GM18873 (cell line): ENCODE measurements around the gene EPSTI1.
"Not testable (repeated sequence)": the region's sequence is repeated elsewhere in the genome, so short reads cannot be mapped to it uniquely, and the experiment has no call there.

Experiments
- ATAC-seq: cut with Tn5 transposase; IDR thresholded peaks from one replicate; pipeline ENCODE4 v1.9.1; 2021; ENCODE audit warnings: mild to moderate bottlenecking, moderate library complexity, moderate number of reproducible peaks; ENCODE audit not compliant: unreplicated experiment, low FRiP score

EPSTI1 gene

GRCh38 chr13:43006893-43007631 lies 15.0 kb upstream of the EPSTI1 start:
- no peak for ATAC-seq

DNA sequence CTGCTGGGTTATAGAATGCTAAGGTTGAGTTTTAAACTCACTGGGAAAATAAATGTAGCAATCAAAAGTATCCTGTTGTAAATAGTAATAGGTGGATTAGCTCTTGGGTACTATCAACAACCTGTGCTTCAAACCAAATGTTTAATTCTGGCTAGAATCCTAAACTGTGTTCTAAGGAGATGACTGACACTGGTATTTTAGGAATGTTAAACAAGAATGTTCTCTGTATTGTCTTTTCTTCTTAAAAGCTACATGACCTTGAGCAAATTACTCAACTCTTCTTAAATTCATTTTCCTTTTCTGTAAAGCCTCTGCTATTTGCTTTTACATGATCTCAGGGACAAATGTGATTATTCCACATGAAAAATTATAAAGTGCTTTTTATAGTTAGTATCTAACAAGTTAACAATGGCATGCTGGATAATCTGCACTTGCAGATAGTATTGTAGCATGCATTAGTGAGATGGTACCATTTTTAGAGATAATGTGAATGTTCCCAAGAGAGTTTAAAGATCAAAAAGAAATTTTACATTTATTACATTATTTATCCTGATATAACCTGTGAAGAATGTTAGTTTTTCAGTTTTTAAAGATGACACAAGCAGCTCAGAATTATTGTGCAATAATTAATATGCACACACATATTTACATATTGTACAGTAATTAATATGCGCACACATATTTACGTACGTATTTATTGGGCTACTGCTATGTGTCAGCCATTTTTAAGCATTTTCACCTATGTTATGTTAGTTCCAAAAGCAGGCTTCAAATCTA lies 13.6 kb upstream of the EPSTI1 start:
- ATAC-seq: no peak

GRCh38 chr13:43003729-43004128 lies 11.7 kb upstream of the EPSTI1 start:
- no peak for ATAC-seq

GRCh38 chr13:43003010-43003409 lies 11.0 kb upstream of the EPSTI1 start:
- no peak for ATAC-seq

- ATAC-seq: no peak
Measured at GRCh38 chr13:43002021-43002420, 10.0 kb upstream of the EPSTI1 start.

- no peak for ATAC-seq
Measured at GRCh38 chr13:43000676-43001075, 8.6 kb upstream of the EPSTI1 start.

DNA sequence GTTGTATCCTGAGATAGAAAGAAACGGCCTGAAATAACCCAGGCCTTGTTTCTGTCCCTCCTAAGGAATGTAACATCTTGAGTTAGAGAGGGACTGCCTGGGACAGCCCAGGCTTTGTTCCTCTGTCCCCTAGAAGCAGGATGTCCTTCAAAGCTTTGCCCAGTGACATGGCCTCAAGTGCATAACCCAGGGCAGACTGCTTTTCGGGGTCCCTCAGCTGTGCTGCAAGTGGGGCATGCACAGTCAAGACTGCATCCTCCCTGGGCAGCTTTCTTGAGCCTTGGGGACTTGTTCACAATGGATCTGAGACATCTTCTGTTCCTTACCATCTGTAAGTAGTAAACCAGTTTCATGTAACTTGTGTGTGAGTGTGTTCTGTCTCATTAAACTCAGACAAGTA lies 7.5 kb upstream of the EPSTI1 start:
- no peak for ATAC-seq

DNA sequence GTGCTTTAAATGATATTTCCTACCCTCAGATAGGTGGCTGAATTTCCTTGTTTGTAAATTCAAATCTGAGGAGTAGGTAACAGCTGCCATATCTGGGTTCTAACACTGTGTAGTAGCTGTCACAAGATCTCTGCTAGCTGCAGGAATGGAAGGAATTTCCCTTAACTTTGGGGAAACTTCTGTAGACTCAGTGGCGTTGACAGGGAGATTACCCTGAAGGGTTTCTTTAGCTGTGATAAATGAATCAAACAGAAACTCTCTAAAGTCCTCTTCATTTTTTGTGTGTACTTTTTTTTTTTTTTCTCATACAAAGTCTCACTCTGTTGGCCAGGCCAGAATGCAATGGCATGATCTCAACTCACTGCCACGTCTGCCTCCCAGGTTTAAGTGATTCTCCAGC lies 5.3 kb upstream of the EPSTI1 start:
- ATAC-seq: peak; percentile 61

- ATAC-seq: no peak
Measured at GRCh38 chr13:42996584-42996983, 4.5 kb upstream of the EPSTI1 start.

- ATAC-seq: no peak
Measured at GRCh38 chr13:42994878-42995277, 2.8 kb upstream of the EPSTI1 start.

DNA sequence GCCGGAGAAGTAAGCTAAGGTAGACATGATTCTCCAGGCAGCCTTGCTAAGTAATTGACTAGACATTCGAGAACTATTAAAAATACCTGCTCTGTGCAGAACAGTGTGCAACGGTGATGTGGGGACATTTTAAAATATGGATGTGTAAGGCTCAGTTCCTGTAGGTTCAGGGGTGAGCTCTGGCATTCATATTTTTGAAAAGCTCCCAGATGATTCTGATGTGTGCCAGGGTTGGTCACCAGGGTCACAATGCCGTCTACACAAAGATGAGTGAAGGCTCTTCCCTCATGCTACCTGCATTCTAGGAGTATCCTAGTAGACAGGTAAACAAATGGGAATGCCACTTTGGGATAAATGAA lies 702 bp upstream of the EPSTI1 start:
- peak; percentile 5 for ATAC-seq

- not testable (repeated sequence) for ATAC-seq
Measured at GRCh38 chr13:42991233-42991897, 676 bp downstream of the EPSTI1 start.

- ATAC-seq: no peak
Measured at GRCh38 chr13:42990291-42991232, 1.5 kb downstream of the EPSTI1 start.

- no peak for ATAC-seq
Measured at GRCh38 chr13:42986176-42986574, 5.9 kb downstream of the EPSTI1 start.

- ATAC-seq: no peak
Measured at GRCh38 chr13:42985312-42986175, 6.5 kb downstream of the EPSTI1 start.

GRCh38 chr13:42984691-42985090 lies 7.3 kb downstream of the EPSTI1 start:
- no peak for ATAC-seq

DNA sequence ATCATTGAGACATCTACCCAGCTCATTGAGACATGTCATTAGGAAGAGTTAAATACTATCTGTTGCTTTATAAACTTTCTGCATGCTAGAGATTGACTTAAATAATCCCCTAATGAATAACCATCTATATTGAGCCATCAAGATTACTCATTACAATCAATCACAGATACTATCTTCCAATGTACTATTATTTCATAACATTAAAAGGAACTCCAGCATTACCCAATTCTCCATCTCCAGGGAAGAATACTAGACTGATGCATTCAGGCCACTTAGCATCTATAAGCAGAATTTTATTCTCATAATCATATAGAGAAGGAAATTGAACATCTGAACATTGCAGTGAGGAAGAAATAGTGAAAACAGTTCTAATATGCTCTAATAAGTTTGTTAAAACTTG lies 8.0 kb downstream of the EPSTI1 start:
- ATAC-seq: no peak

GRCh38 chr13:42981853-42982252 lies 10.2 kb downstream of the EPSTI1 start:
- ATAC-seq: no peak

DNA sequence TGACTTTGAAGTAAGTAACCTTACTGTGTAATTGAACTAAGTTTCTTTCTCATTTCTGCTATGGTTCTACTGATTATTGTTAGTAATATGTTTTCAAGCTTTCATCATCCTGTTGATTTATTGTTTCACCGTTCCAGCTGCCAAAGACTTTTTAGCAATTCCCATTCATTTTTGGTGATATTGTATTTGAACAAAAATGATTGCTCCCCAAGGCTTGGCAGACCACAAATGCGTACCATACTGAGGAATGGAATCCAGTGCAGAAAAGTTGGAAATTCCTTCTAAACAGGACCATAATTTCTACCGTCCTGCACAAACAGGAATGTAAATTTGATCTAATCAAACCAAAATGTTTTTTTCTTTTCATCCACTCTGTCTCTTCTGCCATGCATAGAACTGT lies 10.7 kb downstream of the EPSTI1 start:
- no peak for ATAC-seq
